Fibroblast of skin of back (primary cell): ENCODE data around the gene SEMA3G. TPM values are rescaled to one million over a fixed set of nuclear protein-coding genes. Genes with fewer than 3 reads are reported as not detected.

Experiments
- DNase-seq: peaks from one replicate; pipeline ENCODE4 v3.0.0-alpha.2; 2013
- polyA plus RNA-seq, 2 experiments: library from polyadenylated mRNA; unstranded; fragments of 120-200 nt; gene quantifications; one replicate each; pipeline ENCODE4 v1.2.1, GENCODE V29; 2013; ENCODE audit not compliant: insufficient read length in 2 of 2

The SEMA3G gene
- polyA plus RNA-seq (2013, experiment 1 of 2; ENCODE audit: insufficient read length) = 0.08 TPM
- 0.07 TPM for polyA plus RNA-seq (2013, experiment 2 of 2; ENCODE audit: insufficient read length)

- peak; percentile 64 for DNase-seq
Measured at GRCh38 chr3:52444860-52445793, at the start of gene SEMA3G. Gene SEMA3G (minus strand): TSS chr3:52445103. CDS start chr3:52445027, 76 bp downstream.

GRCh38 chr3:52494445-52494844 is 49.5 kb upstream of the SEMA3G start:
- no peak for DNase-seq

- DNase-seq = no peak
Measured at GRCh38 chr3:52493232-52494017, 48.5 kb upstream of the SEMA3G start.

- DNase-seq = no peak
Measured at GRCh38 chr3:52492059-52492458, 47.2 kb upstream of the SEMA3G start.

GRCh38 chr3:52490939-52491526 is 46.1 kb upstream of the SEMA3G start:
- no peak for DNase-seq

- no peak for DNase-seq
Measured at GRCh38 chr3:52490035-52490938, 45.4 kb upstream of the SEMA3G start.

GRCh38 chr3:52489453-52489852 is 44.5 kb upstream of the SEMA3G start:
- DNase-seq = no peak

GRCh38 chr3:52488746-52489145 is 43.8 kb upstream of the SEMA3G start:
- no peak for DNase-seq

- no peak for DNase-seq
Measured at GRCh38 chr3:52487788-52488691, 43.1 kb upstream of the SEMA3G start.

- DNase-seq = no peak
Measured at GRCh38 chr3:52487050-52487787, 42.3 kb upstream of the SEMA3G start.

- DNase-seq = no peak
Measured at GRCh38 chr3:52484680-52485461, 40.0 kb upstream of the SEMA3G start.

GRCh38 chr3:52483577-52484381 is 38.9 kb upstream of the SEMA3G start:
- DNase-seq = peak; percentile 20

- no peak for DNase-seq
Measured at GRCh38 chr3:52483081-52483480, 38.2 kb upstream of the SEMA3G start.

- DNase-seq = peak; percentile 15
Measured at GRCh38 chr3:52481819-52482521, 37.1 kb upstream of the SEMA3G start.

- no peak for DNase-seq
Measured at GRCh38 chr3:52480768-52481715, 36.1 kb upstream of the SEMA3G start.

GRCh38 chr3:52479877-52480575 is 35.1 kb upstream of the SEMA3G start:
- DNase-seq = no peak
